ENCODE data around the gene TBC1D1. TPM values are rescaled to one million over a fixed set of nuclear protein-coding genes. Genes with fewer than 3 reads are reported as not detected.
A peak's percentile ranks its signal among the peaks of the same experiment; 100 is the strongest.

The TBC1D1 gene
- total RNA-seq, 1 experiment from 2014 or later = 97.1 TPM

DNA sequence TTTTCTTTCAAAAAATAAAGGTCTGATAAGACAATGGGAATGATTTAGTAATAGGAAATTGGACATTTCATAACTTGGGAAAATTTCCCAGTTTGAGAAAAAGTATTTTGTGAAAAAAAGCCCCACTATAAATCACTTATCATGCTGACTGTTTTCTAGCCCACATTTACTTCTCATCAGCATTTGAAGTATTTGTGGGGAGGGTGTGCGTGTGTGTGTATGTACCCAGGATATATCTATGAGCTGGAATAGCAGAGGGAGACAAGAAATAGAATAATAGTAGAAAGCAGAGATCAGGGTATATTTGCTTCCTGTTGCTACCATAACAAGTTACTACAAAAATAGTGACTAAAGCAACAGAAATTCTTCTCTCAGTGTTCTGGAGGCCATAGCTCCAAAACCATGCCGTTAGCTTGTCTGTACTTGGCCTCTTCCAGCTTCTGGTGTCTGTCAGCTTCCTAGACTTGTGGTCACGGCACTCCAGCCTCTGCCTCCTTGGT lies 209.1 kb downstream of the TBC1D1 start:
- no peak for DNase-seq (ENCODE audit: low read depth in 1 of 2, low spot score in 2 of 2)
- Histone ChIP-seq H3K36me3 (0 out of 2 replicates have a peak, but pooled peaks cover 5% of the 10 kb centered on the region), H3K4me3 (no peak overlapping the region), H3K27ac (no peak overlapping the region), H3K4me1 (replicated peaks) (no peaks in the 10 kb centered on the region), H3K27me3 (replicated peaks) (no peaks in the 10 kb centered on the region), H3K9me3 (replicated peaks) (no peaks in the 10 kb centered on the region)

DNA sequence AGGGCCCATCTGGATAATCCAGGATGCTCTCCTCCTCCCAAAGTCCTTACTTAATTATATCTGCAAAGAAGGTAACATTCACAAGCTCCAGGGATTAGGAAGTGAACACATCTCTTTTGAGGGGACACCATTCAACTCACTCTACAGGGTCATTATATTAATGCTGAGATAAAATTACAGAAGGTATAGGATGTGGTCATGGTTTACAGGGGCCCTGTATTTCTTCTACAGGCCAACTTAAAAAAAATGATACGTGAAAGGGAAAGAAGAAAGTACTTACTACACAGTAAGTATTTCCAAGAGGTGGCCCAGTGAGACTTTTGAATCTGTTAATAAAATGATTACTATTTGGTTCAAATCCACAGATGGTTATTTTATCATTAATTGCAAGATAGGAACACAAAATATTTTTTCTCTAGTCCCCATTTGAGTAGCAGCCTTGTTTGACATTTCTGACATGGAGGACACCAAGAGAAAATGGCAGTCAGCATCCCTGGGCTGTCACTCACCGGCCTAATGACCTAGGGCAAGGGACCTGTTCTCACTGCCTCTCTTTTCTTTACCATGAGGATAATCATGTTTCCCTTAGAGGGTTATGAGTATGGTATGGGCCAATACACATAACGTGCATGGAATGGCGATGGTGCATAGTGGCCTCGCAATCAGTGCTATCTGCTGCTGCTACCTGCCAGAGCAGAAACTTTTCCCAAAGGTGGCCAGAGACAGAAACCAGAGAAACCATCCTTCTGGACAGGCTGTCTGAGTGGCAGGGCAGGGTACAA lies 209.8 kb downstream of the TBC1D1 start:
- Histone ChIP-seq H3K36me3 (peaks cover 5% of the 10 kb centered on the region; the same call in 1 of the 2 replicates), H3K9me3 (replicated peaks) (no peaks in the 10 kb centered on the region), H3K27me3 (replicated peaks) (no peaks in the 10 kb centered on the region), H3K4me3 (no peak overlapping the region), H3K27ac (no peak overlapping the region), H3K4me1 (replicated peaks) (no peaks in the 10 kb centered on the region)
- no peak for DNase-seq (ENCODE audit: low read depth in 1 of 2, low spot score in 2 of 2)

DNA sequence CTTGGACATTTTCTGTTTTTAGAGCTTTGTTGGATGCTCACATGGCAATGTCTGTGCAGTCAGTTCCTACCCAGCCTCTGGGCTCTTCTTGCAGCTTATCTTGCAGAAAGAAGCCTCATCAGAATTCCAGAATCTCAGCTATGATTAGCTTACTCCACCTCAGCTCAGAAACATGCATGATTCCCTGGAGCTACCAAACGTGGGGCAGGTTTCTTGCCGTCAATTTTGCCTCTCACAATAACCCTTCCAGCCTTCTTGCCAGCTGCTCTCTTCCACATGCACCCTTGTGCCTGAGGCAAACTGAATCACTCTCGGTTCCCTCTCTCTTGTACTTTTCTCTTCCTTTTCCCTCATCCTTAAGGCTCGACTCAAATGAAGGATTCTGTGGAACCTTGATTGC lies 210.7 kb downstream of the TBC1D1 start:
- no peaks in the 10 kb centered on the region for H3K27me3 ChIP-seq (replicated peaks)
- no peaks in the 10 kb centered on the region for H3K4me1 ChIP-seq (replicated peaks)
- H3K36me3 ChIP-seq = peaks cover 5% of the 10 kb centered on the region; the same call in 1 of the 2 replicates
- H3K9me3 ChIP-seq (replicated peaks) = no peaks in the 10 kb centered on the region
- no peak for DNase-seq (ENCODE audit: low read depth in 1 of 2, low spot score in 2 of 2)
- H3K4me3 ChIP-seq = no peak overlapping the region
- H3K27ac ChIP-seq = no peak overlapping the region

DNA sequence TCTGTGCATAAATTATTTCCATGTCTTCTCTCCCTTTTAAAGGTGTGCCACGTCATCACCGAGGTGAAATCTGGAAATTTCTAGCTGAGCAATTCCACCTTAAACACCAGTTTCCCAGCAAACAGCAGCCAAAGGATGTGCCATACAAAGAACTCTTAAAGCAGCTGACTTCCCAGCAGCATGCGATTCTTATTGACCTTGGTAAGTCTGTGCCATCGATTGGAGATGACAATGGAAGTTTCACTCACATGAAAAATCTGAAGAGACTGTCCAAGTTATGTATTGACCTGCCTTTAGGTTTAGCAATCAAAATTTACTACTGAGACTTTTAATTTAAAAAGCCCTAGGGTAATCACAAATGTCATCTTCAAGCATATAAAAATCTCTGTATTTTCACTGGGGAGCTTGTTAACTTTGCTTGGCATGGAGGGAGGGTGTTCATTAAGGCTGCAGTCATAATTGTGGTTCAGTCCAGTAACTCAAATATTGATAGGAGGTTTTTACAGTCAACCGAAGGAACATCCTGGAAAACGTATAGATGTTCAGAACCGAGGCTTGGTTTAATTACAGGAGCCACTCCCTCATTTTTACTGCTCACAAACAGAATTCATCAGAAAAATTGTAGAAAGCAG lies 212.2 kb downstream of the TBC1D1 start:
- H3K4me1 ChIP-seq (replicated peaks) = no peaks in the 10 kb centered on the region
- H3K36me3 ChIP-seq = peaks cover 2% of the 10 kb centered on the region; the same call in 1 of the 2 replicates
- no peak overlapping the region for H3K4me3 ChIP-seq
- no peaks in the 10 kb centered on the region for H3K27me3 ChIP-seq (replicated peaks)
- H3K9me3 ChIP-seq (replicated peaks) = no peaks in the 10 kb centered on the region
- no peak for DNase-seq (ENCODE audit: low read depth in 1 of 2, low spot score in 2 of 2)
- no peak overlapping the region for H3K27ac ChIP-seq

DNA sequence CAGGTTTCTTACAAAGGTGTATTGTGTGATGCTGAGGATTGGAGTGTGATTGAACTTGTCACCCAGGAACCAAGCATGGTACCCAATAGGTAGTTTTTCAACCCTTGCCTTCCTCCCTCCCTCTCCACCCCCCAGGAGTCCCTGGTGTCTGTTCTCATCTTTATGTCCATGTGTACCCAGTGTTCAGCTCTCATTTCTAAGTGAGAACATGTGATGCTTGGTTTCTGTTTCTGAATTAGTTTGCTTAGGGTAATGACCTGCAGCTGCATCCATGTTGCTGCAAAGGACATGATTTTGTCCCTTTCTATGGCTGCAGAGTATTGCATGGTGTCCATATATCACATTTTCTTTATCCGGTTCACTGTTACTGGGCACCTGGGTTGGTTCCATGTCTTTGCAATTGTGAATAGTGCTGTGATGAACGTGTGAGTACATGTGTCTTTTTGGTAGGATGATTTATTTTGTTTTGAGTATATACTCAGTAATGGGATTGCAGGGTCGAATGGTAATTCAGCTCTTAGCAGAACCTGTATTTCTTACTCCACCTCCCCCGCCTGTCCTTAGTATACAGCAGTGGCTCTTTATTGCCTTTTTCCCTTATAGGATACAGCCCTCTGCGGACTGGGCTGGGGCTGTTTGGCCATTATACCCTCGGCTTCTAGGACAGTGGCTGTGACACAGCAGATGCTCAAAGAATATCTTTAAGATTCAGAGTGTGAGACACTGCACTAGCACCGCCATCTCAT lies 214.8 kb downstream of the TBC1D1 start:
- no peak overlapping the region for H3K4me3 ChIP-seq
- DNase-seq (ENCODE audit: low read depth in 1 of 2, low spot score in 2 of 2) = no peak
- H3K36me3 ChIP-seq = no peaks in the 10 kb centered on the region; the same call in 1 of the 2 replicates
- H3K9me3 ChIP-seq (replicated peaks) = no peaks in the 10 kb centered on the region
- H3K4me1 ChIP-seq (replicated peaks) = peaks cover 19% of the 10 kb centered on the region
- no peaks in the 10 kb centered on the region for H3K27me3 ChIP-seq (replicated peaks)
- no peak overlapping the region for H3K27ac ChIP-seq

DNA sequence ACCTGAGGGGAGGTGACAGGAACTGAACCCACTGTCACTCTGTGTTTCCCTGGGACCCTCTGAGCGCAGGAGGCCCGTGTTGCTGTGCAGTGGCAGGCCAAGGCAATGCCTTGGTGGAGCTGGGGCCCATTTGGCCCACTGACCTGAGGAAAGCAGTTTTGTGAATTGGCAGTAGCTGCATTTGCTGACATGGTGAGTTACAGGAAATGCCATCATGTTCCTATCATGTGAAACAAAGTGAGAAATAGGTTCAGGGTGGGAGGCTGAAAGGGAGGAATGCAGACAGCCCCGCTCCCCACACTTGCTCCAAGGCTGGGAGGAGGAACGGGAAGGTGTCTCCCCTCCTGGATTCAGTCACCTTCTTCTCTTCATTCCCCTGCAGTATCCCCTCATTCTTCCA lies 215.4 kb downstream of the TBC1D1 start:
- DNase-seq (ENCODE audit: low read depth in 1 of 2, low spot score in 2 of 2) = no peak

DNA sequence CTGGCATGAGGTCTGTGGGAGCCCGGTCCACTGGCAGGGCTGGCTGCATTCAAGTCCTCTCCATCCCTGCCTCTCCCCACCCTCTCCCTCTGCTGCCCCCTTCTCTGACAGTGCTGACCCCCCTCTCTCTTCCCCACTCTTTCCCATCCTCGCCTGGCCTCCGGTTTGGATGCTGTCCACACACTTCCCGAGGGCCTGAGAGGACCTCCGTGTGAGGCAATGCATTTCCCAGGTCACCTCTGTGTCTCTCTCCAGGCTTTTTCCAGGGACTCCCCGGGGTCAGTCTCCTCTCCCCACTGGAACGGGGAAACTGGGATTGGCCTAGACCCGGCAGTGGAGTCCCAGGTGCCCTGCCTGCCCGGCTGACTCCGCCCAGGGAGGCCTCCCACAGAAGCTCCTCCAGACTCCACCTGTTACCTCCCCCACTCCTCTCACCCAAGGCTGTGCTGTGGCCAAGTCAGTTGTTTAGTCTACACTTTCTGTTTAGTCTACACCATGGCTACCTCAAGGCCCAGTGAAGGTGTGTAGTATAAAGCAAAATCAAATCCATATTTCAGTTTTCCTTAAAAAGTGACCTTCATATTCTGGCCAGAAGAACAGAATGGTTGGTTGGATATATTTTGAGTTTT lies 216.1 kb downstream of the TBC1D1 start:
- DNase-seq (ENCODE audit: low read depth in 1 of 2, low spot score in 2 of 2) = no peak
- H3K27ac ChIP-seq = no peak overlapping the region

More for the DNA sequence above, 215.4 kb downstream of the TBC1D1 start:
- no peak overlapping the region for H3K4me3 ChIP-seq
- no peaks in the 10 kb centered on the region; the same call in 1 of the 2 replicates for H3K36me3 ChIP-seq
- no peaks in the 10 kb centered on the region for H3K27me3 ChIP-seq (replicated peaks)
- H3K4me1 ChIP-seq (replicated peaks) = peaks cover 26% of the 10 kb centered on the region
- no peaks in the 10 kb centered on the region for H3K9me3 ChIP-seq (replicated peaks)
- H3K27ac ChIP-seq = no peak overlapping the region

DNA sequence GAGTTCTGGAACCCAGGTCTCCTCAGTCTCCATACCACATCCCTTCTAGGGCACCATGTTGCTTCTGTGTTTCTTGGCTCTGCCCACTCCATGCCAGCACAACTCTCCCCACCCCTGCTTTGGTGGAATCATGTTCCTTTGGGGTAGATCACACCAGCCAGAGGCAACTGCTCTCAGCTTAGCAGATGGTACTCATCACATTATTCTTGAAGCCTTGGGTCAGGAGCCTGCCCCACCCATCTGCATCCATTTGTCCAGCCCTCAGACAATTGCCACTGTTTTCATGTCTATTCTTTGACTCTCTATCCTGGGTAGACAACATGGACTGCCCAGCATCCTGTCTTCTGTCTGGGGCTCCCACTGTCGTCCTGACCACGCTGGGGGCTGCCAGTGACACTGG lies 216.9 kb downstream of the TBC1D1 start:
- peaks cover 31% of the 10 kb centered on the region for H3K4me1 ChIP-seq (replicated peaks)
- no peak overlapping the region for H3K27ac ChIP-seq

More for the DNA sequence above, 216.1 kb downstream of the TBC1D1 start:
- H3K36me3 ChIP-seq = no peaks in the 10 kb centered on the region; the same call in 1 of the 2 replicates
- H3K9me3 ChIP-seq (replicated peaks) = no peaks in the 10 kb centered on the region
- no peak overlapping the region for H3K4me3 ChIP-seq
- H3K27me3 ChIP-seq (replicated peaks) = no peaks in the 10 kb centered on the region
- H3K4me1 ChIP-seq (replicated peaks) = peaks cover 31% of the 10 kb centered on the region

DNA sequence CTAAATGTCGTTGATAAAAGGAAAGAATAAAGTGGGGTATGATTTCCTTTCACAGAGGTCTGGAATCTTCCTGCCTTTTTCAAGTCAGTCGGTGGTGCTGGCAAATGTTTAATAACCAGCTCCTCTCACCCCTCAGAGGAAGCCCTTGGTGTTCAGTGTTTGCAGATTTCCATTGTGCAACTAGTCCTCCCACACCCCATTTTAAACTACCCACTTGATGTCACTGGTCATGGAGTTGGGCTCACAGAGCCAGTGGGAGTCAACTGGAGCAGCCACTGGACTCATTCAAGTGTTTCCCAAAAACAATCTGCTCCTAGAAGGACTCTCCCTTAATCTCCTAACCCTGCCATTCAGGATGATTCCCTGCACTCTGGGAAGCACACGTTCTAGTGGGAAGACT lies 218.5 kb downstream of the TBC1D1 start:
- Histone ChIP-seq H3K36me3 (no peaks in the 10 kb centered on the region; the same call in 1 of the 2 replicates), H3K4me1 (replicated peaks) (peaks cover 31% of the 10 kb centered on the region), H3K9me3 (replicated peaks) (no peaks in the 10 kb centered on the region), H3K27ac (peak overlapping the region; percentile 27; the same call in 1 of the 2 replicates), H3K4me3 (no peak overlapping the region), H3K27me3 (replicated peaks) (no peaks in the 10 kb centered on the region)
- DNase-seq (ENCODE audit: low read depth in 1 of 2, low spot score in 2 of 2) = no peak

More for the DNA sequence above, 216.9 kb downstream of the TBC1D1 start:
- DNase-seq (ENCODE audit: low read depth in 1 of 2, low spot score in 2 of 2) = no peak
- Histone ChIP-seq H3K4me3 (no peak overlapping the region), H3K36me3 (no peaks in the 10 kb centered on the region; the same call in 1 of the 2 replicates), H3K27me3 (replicated peaks) (no peaks in the 10 kb centered on the region), H3K9me3 (replicated peaks) (no peaks in the 10 kb centered on the region)

DNA sequence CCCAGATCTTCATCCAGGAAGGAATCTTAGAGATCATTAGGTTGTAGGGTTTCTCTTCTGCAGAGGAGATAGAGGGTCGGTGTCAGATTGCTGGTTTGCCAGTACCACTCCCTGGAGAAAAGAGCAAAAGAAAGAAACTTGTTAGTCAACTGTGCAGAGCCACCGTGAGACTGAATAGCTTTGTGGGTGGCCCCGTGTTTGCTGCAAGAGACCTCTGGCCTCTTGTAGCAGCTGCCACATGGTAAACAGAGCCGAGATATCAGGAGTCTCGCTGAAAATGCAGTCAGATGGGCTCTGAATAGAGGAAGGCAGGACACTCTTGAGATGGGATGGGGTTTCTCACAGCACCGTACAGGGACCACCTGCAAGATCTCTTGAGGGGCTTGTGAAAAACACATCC lies 219.0 kb downstream of the TBC1D1 start:
- Histone ChIP-seq H3K36me3 (no peaks in the 10 kb centered on the region; the same call in 1 of the 2 replicates), H3K27me3 (replicated peaks) (no peaks in the 10 kb centered on the region), H3K27ac (peak overlapping the region; percentile 27; the same call in 1 of the 2 replicates), H3K9me3 (replicated peaks) (no peaks in the 10 kb centered on the region), H3K4me1 (replicated peaks) (peaks cover 31% of the 10 kb centered on the region), H3K4me3 (no peak overlapping the region)
- DNase-seq (ENCODE audit: low read depth in 1 of 2, low spot score in 2 of 2) = peak; percentile 62 to 70

DNA sequence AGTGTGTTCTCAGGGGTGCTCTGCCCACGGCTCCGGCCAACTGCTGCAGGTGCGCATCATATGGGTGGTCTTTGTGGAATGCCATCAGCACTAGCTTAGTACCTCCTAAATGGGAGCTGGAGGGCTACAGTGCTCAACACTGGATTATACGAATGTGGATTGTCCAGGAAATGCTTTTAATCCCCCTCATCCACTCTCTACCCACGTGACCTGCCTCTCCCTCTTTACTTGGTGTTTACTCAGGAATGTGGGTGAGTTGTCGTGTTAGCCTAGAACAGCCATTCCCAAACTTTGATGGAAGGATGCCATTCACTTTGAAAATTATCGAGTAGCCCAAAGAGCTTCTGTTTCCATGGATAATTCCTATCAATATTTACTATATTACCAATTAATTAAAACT lies 220.1 kb downstream of the TBC1D1 start:
- peaks cover 31% of the 10 kb centered on the region for H3K4me1 ChIP-seq (replicated peaks)
- H3K9me3 ChIP-seq (replicated peaks) = no peaks in the 10 kb centered on the region
- no peaks in the 10 kb centered on the region for H3K36me3 ChIP-seq
- H3K27me3 ChIP-seq (replicated peaks) = no peaks in the 10 kb centered on the region
- H3K4me3 ChIP-seq = no peak overlapping the region
- DNase-seq (ENCODE audit: low read depth in 1 of 2, low spot score in 2 of 2) = no peak
- no peak overlapping the region for H3K27ac ChIP-seq

DNA sequence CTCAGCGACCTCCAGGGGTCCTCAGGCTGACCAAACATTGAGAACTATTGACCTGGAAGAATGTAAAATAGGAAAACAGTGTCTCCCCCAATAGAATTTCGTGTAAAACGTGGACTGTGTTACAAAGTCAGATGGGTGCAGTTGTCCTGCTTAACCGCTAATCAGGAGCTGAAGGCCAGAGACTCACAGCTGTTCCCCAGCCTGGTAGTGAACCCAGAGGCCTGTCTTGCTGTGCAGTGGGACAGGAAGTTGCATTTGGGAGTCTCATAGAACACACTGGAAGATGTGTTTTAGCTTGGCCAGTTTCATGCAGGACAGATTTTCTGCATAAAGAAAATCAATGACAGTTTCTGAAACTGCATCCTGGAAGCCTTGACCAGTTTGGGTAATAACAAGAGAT lies 220.8 kb downstream of the TBC1D1 start:
- no peaks in the 10 kb centered on the region for H3K27me3 ChIP-seq (replicated peaks)
- no peak overlapping the region for H3K4me3 ChIP-seq
- no peak overlapping the region for H3K27ac ChIP-seq
- no peaks in the 10 kb centered on the region for H3K9me3 ChIP-seq (replicated peaks)
- H3K36me3 ChIP-seq = no peaks in the 10 kb centered on the region
- H3K4me1 ChIP-seq (replicated peaks) = peaks cover 31% of the 10 kb centered on the region
- no peak for DNase-seq (ENCODE audit: low read depth in 1 of 2, low spot score in 2 of 2)

DNA sequence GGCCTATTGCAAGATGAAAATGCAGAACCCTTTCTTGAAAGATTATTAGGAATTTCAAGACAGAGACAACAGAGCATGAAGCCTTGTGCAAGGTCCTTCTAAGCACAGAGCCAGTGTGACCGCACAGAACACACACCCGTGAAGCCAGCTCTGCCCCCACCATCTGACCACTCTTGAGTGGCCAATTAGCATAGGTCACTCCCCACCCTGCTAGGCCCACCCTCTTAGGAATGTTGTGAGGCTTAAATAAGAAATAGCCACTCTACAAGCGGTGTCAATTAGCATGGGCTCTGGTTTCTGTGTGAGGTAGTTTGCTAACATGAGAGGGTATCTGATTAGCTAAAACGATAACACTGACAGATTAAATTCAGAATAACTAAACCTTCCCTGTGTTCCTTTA lies 222.2 kb downstream of the TBC1D1 start:
- H3K27me3 ChIP-seq (replicated peaks) = no peaks in the 10 kb centered on the region
- peaks cover 31% of the 10 kb centered on the region for H3K4me1 ChIP-seq (replicated peaks)
- DNase-seq (ENCODE audit: low read depth in 1 of 2, low spot score in 2 of 2) = no peak
- H3K4me3 ChIP-seq = no peak overlapping the region
- no peaks in the 10 kb centered on the region for H3K36me3 ChIP-seq
- no peak overlapping the region for H3K27ac ChIP-seq
- H3K9me3 ChIP-seq (replicated peaks) = no peaks in the 10 kb centered on the region

Data from SJSA1 (cell line).